ENCODE results near the gene DIPK1B. TPM values are rescaled to one million over a fixed set of nuclear protein-coding genes. Genes with fewer than 3 reads are reported as not detected.

DIPK1B gene
- total and polyA plus RNA-seq, 2 experiments from 2014 or later = 18.7 to 60.0 TPM

DNA sequence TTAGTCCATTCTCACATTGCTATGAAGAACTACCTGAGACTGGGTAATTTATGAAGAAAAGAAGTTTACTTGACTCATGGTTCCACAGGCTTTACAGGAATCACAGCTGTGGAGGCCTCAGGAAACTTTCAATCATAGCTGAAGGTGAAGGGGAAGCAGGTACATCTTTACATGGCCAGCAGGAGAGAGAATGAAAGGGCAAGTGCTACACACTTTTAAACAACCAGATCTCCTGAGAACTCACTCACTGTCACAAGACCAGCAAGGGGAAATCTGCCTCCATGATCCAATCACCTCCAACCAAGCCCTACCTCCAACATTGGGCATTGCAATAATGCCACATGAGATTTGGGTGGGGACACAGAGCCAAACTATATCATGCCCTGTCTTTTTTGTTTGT, 39.4 kb downstream of the DIPK1B start:
- Histone ChIP-seq H3K27me3 (ENCODE audit: insufficient read depth) (no peaks in the 10 kb centered on the region), H3K4me2 (no peak overlapping the region), H3K9me2 (ENCODE audit: insufficient read depth) (no peaks in the 10 kb centered on the region), H3K4me1 (ENCODE audit: insufficient read depth) (no peaks in the 10 kb centered on the region), H3K79me2 (replicated peaks; ENCODE audit: insufficient read depth) (no peaks in the 10 kb centered on the region), H3K27ac (ENCODE audit: low read depth) (no peak overlapping the region), H4K20me1 (replicated peaks; ENCODE audit: insufficient read depth) (no peaks in the 10 kb centered on the region), H3F3A (replicated peaks; ENCODE audit: low read depth) (no peaks in the 10 kb centered on the region), H2AFZ (no peak overlapping the region), H3K4me3 (no peak overlapping the region), H3K36me3 (ENCODE audit: insufficient read depth) (no peaks in the 10 kb centered on the region)
- Mint-ChIP-seq H3K4me1 (no peaks in the 10 kb centered on the region; the same call in 2 of the 3 replicates), H3K36me3 (ENCODE audit: low read depth) (peaks cover 3% of the 10 kb centered on the region; the same call in 2 of the 3 replicates), H3K27me3 (ENCODE audit: insufficient read depth, low read depth, poor library complexity) (peaks cover 5% of the 10 kb centered on the region), H3K9me3 (peaks cover 28% of the 10 kb centered on the region), H3K27ac (no peak overlapping the region), H3K4me3 (no peak overlapping the region)
- TF ChIP-seq NANOG (IDR thresholded peaks at IDR 0.05; ENCODE audit: borderline replicate concordance) = no peak
- TF ChIP-seq STAT1 (IDR thresholded peaks at IDR 0.05; ENCODE audit: unreplicated experiment) = no peak
- TF ChIP-seq, protein P1, sequence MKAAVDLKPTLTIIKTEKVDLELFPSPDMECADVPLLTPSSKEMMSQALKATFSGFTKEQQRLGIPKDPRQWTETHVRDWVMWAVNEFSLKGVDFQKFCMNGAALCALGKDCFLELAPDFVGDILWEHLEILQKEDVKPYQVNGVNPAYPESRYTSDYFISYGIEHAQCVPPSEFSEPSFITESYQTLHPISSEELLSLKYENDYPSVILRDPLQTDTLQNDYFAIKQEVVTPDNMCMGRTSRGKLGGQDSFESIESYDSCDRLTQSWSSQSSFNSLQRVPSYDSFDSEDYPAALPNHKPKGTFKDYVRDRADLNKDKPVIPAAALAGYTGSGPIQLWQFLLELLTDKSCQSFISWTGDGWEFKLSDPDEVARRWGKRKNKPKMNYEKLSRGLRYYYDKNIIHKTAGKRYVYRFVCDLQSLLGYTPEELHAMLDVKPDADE (IDR thresholded peaks at IDR 0.05) = no peak
- TF ChIP-seq ZNF331 (CRISPR knock-in tag; IDR thresholded peaks at IDR 0.05; ENCODE audit: low read depth) = no peak
- TF ChIP-seq, protein P2, sequence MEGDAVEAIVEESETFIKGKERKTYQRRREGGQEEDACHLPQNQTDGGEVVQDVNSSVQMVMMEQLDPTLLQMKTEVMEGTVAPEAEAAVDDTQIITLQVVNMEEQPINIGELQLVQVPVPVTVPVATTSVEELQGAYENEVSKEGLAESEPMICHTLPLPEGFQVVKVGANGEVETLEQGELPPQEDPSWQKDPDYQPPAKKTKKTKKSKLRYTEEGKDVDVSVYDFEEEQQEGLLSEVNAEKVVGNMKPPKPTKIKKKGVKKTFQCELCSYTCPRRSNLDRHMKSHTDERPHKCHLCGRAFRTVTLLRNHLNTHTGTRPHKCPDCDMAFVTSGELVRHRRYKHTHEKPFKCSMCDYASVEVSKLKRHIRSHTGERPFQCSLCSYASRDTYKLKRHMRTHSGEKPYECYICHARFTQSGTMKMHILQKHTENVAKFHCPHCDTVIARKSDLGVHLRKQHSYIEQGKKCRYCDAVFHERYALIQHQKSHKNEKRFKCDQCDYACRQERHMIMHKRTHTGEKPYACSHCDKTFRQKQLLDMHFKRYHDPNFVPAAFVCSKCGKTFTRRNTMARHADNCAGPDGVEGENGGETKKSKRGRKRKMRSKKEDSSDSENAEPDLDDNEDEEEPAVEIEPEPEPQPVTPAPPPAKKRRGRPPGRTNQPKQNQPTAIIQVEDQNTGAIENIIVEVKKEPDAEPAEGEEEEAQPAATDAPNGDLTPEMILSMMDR (conservative IDR thresholded peaks at IDR 0.05; ENCODE audit: low read depth in 2 of 2) = no peak
- DNase-seq (ENCODE audit: low spot score) (no peak), ATAC-seq (no peak)

DNA sequence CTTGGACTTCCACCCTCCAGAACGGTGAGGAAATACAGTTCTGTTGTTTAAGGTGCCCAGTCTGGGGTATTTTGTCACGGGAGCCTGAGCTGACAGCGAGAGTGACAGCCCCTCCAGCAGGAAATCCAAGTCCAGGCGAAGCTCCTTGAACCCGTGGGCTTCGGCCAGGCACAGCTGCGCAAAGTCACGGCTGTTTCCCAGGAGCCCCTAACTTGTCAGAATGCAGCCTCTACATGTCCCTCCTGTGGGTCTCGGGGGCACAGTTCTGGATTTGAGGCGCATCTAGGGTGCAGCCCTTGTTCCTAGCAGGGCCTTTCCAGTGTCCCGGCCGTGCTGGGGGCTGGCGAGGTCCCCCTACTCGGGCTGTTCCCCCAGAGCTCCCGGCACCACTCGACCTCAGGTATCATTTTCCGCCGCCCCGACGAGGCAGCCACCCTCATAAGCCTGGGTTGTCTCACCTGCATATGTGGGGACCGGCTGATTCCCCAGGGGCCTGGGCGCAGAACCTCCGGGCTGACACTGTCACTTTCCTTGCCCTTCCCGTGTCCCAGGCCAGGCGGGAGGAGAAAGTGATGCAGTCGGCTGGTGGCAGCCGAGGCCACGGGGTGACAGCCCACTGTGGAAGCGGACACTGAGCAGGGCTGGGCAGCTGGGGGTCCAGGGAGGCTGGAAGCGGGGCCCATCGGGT, 41.1 kb downstream of the DIPK1B start:
- Histone ChIP-seq H3K4me2 (no peak overlapping the region), H3K4me3 (no peak overlapping the region), H3K27ac (ENCODE audit: low read depth) (no peak overlapping the region), H2AFZ (no peak overlapping the region; the same call in 1 of the 2 replicates), H3K9me2 (ENCODE audit: insufficient read depth) (no peaks in the 10 kb centered on the region), H3K79me2 (replicated peaks; ENCODE audit: insufficient read depth) (no peaks in the 10 kb centered on the region), H3K4me1 (ENCODE audit: insufficient read depth) (no peaks in the 10 kb centered on the region), H3K27me3 (ENCODE audit: insufficient read depth) (no peaks in the 10 kb centered on the region), H3F3A (replicated peaks; ENCODE audit: low read depth) (no peaks in the 10 kb centered on the region), H3K36me3 (ENCODE audit: insufficient read depth) (no peaks in the 10 kb centered on the region), H4K20me1 (replicated peaks; ENCODE audit: insufficient read depth) (no peaks in the 10 kb centered on the region)
- H3K4me1 Mint-ChIP-seq = no peaks in the 10 kb centered on the region; the same call in 2 of the 3 replicates
- no peak overlapping the region for H3K4me3 Mint-ChIP-seq
- ATAC-seq (no peak), DNase-seq (ENCODE audit: low spot score) (no peak)
- no peak overlapping the region for H3K27ac Mint-ChIP-seq
- peaks cover 28% of the 10 kb centered on the region for H3K9me3 Mint-ChIP-seq
- H3K36me3 Mint-ChIP-seq (ENCODE audit: low read depth) = peaks cover 3% of the 10 kb centered on the region; the same call in 2 of the 3 replicates
- H3K27me3 Mint-ChIP-seq (ENCODE audit: insufficient read depth, low read depth, poor library complexity) = peaks cover 5% of the 10 kb centered on the region
- TF ChIP-seq STAT1 (IDR thresholded peaks at IDR 0.05; ENCODE audit: unreplicated experiment) (no peak), EZH2 (IDR thresholded peaks at IDR 0.05; ENCODE audit: low read depth, unreplicated experiment) (no peak), CREB1 (CRISPR knock-in tag; IDR thresholded peaks at IDR 0.05; ENCODE audit: low read depth) (no peak)
- TF ChIP-seq, protein P3, sequence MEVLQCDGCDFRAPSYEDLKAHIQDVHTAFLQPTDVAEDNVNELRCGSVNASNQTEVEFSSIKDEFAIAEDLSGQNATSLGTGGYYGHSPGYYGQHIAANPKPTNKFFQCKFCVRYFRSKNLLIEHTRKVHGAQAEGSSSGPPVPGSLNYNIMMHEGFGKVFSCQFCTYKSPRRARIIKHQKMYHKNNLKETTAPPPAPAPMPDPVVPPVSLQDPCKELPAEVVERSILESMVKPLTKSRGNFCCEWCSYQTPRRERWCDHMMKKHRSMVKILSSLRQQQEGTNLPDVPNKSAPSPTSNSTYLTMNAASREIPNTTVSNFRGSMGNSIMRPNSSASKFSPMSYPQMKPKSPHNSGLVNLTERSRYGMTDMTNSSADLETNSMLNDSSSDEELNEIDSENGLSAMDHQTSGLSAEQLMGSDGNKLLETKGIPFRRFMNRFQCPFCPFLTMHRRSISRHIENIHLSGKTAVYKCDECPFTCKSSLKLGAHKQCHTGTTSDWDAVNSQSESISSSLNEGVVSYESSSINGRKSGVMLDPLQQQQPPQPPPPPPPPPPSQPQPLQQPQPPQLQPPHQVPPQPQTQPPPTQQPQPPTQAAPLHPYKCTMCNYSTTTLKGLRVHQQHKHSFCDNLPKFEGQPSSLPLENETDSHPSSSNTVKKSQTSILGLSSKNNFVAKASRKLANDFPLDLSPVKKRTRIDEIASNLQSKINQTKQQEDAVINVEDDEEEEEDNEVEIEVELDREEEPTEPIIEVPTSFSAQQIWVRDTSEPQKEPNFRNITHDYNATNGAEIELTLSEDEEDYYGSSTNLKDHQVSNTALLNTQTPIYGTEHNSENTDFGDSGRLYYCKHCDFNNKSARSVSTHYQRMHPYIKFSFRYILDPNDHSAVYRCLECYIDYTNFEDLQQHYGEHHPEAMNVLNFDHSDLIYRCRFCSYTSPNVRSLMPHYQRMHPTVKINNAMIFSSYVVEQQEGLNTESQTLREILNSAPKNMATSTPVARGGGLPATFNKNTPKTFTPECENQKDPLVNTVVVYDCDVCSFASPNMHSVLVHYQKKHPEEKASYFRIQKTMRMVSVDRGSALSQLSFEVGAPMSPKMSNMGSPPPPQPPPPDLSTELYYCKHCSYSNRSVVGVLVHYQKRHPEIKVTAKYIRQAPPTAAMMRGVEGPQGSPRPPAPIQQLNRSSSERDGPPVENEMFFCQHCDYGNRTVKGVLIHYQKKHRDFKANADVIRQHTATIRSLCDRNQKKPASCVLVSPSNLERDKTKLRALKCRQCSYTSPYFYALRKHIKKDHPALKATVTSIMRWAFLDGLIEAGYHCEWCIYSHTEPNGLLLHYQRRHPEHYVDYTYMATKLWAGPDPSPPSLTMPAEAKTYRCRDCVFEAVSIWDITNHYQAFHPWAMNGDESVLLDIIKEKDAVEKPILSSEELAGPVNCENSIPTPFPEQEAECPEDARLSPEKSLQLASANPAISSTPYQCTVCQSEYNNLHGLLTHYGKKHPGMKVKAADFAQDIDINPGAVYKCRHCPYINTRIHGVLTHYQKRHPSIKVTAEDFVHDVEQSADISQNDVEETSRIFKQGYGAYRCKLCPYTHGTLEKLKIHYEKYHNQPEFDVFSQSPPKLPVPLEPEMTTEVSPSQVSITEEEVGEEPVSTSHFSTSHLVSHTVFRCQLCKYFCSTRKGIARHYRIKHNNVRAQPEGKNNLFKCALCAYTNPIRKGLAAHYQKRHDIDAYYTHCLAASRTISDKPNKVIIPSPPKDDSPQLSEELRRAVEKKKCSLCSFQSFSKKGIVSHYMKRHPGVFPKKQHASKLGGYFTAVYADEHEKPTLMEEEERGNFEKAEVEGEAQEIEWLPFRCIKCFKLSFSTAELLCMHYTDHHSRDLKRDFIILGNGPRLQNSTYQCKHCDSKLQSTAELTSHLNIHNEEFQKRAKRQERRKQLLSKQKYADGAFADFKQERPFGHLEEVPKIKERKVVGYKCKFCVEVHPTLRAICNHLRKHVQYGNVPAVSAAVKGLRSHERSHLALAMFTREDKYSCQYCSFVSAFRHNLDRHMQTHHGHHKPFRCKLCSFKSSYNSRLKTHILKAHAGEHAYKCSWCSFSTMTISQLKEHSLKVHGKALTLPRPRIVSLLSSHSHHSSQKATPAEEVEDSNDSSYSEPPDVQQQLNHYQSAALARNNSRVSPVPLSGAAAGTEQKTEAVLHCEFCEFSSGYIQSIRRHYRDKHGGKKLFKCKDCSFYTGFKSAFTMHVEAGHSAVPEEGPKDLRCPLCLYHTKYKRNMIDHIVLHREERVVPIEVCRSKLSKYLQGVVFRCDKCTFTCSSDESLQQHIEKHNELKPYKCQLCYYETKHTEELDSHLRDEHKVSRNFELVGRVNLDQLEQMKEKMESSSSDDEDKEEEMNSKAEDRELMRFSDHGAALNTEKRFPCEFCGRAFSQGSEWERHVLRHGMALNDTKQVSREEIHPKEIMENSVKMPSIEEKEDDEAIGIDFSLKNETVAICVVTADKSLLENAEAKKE (CRISPR knock-in tag; IDR thresholded peaks at IDR 0.05) = no peak

Data from GM23338 (cell line).